H54 (cell line): ENCODE data around the gene TPD52L2.

ENCODE experiments used
- DNase-seq: peaks from one replicate; pipeline ENCODE4 v3.0.0; 2011; ENCODE audit warnings: low spot score, mixed read lengths; ENCODE audit not compliant: insufficient read length
- FAIRE-seq: peaks from 3 replicates; lab custom pipeline; 2011; peaks lifted over from hg19 to GRCh38; lab: Jason Lieb, UNC
- POLR2A ChIP-seq: IDR thresholded peaks from 2 replicates; pipeline ENCODE4 v1.6.1; 2011; ENCODE audit warnings: low read depth, mild to moderate bottlenecking, low read length

Gene TPD52L2

DNA sequence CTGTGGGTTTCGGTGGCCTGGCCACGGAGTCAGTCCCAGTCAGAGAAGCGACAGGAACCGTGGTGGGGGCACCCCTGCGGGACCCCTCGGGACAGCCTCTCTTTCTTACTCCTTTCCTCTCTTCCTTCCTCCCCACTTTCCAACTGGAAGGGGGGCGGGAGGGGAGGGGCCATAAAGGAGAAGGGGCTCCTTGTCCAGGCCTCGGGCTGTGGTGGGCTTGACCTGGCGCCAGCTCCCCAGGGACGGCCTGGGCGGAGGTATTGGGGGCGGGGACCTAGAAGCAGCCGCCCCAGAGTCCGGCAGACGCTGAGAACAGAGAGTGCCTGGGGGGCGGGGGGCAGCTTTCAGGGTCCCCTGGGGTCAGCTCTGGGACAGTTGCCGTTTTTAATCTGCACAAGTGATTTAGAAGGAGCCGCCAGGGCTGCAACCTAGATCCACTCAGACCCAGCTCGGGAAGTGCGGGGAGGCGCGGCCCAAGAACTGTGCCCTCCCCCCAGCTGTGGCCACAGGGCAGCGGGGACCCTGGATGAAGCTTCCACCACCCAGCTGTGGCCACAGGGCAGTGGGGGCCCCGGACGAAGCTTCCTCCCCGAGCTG lies 10.2 kb upstream of the TPD52L2 start:
- no peak for DNase-seq
- FAIRE-seq: no peak
- TF ChIP-seq POLR2A: no peak

GRCh38 chr20:63855363-63856097 lies 9.5 kb upstream of the TPD52L2 start:
- FAIRE-seq (no peak), DNase-seq (no peak)
- no peak; the same call in 1 of the 2 replicates for TF ChIP-seq POLR2A

DNA sequence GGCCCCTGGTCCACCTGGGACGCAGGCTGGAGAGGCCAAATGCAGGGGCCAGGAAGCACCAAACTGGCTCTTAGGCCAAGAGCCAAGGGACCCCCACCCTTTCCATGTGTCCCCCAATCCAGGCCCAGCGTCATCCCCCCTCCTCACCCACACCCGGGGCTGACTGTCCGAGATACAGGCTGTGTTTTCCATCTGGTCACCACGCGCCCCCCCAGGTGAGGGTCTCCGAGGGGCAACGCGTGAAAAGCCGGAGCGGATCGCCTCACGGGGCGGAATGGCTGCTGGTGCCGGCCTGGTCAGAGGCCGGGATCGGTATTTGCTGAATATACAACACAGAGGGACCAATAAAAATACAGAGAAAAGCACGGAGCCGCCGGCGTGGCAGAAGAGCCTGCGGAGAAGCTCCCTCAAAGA lies 9.0 kb upstream of the TPD52L2 start:
- FAIRE-seq (no peak), DNase-seq (no peak)
- no peak for TF ChIP-seq POLR2A

DNA sequence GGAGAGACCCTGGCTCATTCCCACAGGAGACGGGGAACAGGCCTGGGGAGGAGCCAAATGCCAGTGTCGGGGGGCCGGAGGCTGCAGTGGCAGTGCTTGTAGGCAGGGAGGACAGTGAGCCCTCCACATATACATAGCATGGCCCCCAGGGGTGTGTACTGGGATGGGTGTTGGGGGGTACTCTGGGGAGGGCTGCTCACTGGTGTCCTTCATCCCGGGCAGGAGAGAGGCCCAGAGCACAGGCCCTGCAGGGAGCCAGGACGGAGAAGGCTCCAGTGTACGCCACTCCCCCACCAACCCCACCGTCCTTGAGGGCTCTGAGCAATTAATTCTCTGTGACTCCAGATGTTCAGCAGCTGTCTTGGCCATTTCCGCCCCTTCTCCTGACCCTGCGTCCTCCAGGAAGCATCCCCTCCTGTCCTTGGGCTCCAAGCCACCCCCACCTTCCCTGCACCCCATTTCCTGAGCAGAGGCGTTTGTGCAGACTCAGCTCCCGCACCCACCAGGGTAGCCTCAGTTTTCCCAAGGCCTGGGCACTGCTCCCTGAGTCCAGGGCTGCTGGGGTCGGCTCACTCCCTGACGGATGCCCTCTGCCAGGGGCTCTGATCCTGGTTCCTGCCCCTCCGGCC lies 7.2 kb upstream of the TPD52L2 start:
- FAIRE-seq: no peak

DNA sequence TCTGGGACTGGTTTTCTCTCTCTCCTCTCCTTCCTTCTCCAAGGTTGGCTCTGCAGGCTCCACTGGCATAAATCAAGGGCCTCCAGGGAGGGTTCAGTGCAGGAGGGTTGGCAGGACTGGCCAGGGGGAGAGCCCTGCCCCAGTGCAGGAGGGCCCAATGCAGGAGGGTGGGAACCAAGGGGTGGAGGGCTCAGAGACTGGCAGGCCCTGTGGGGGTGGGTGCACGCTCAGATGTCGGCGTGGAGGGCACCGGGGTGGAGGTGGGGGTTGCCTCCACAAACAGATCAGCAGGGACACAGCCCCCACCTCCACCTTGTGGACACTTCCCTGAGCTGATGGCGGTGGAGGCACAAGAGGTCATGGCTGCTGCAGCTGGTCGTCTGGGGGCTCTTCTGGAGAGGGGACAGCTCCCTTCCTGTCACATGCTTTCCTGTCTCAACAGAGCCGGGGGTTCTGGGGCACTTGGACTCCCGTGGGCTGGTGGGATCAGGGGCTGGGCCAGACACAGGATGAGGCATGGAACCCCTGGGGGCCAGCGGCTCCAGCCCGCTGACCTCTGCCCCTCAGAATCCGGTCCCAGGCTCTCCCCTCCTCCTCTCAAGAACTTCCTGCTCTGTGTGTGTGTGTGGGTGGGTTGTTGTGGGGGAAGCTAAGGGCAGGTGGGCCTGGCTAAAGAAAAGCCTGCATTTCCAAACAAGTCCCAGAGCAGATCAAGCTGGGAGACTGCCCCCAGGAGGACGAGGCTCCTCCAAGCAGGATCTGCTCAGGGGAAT lies 6.5 kb upstream of the TPD52L2 start:
- TF ChIP-seq POLR2A: no peak
- no peak for FAIRE-seq
- DNase-seq: no peak

More for the DNA sequence above, 7.2 kb upstream of the TPD52L2 start:
- DNase-seq: no peak
- no peak for TF ChIP-seq POLR2A

- DNase-seq (no peak), FAIRE-seq (no peak)
- TF ChIP-seq POLR2A: no peak
Measured at GRCh38 chr20:63859166-63859699, 5.8 kb upstream of the TPD52L2 start.

GRCh38 chr20:63860325-63861051 lies 4.6 kb upstream of the TPD52L2 start:
- no peak for FAIRE-seq
- no peak for DNase-seq
- no peak for TF ChIP-seq POLR2A

GRCh38 chr20:63861365-63861934 lies 3.6 kb upstream of the TPD52L2 start, which contains the start of gene ABHD16B:
Gene ABHD16B (plus strand): TSS chr20:63861498. CDS start chr20:63861541, 43 bp downstream.
- no peak for TF ChIP-seq POLR2A
- FAIRE-seq: no peak

DNA sequence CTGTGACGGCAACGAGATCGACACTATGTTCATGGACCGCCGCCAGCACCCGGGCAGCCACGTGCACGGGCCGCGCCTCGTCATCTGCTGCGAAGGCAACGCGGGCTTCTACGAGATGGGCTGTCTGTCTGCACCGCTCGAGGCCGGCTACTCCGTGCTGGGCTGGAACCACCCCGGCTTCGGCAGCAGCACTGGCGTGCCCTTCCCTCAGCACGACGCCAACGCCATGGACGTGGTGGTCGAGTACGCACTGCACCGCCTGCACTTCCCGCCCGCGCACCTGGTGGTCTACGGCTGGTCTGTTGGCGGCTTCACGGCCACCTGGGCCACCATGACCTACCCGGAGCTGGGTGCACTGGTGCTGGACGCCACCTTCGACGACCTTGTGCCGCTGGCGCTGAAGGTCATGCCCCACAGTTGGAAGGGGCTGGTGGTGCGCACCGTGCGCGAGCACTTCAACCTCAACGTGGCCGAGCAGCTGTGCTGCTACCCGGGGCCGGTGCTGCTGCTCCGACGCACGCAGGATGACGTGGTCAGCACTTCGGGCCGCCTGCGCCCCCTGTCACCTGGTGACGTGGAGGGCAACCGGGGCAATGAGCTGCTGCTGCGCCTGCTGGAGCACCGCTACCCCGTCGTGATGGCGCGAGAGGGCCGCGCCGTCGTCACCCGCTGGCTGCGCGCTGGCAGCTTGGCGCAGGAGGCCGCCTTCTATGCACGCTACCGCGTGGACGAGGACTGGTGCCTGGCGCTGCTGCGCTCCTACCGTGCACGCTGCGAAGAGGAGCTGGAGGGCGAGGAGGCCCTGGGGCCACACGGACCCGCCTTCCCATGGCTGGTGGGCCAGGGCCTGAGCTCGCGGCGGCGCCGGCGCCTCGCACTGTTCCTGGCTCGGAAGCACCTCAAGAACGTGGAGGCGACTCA lies 2.8 kb upstream of the TPD52L2 start:
- no peak for DNase-seq
- no peak for TF ChIP-seq POLR2A

More at GRCh38 chr20:63861365-63861934, 3.6 kb upstream of the TPD52L2 start, which contains the start of gene ABHD16B:
- DNase-seq: no peak

DNA sequence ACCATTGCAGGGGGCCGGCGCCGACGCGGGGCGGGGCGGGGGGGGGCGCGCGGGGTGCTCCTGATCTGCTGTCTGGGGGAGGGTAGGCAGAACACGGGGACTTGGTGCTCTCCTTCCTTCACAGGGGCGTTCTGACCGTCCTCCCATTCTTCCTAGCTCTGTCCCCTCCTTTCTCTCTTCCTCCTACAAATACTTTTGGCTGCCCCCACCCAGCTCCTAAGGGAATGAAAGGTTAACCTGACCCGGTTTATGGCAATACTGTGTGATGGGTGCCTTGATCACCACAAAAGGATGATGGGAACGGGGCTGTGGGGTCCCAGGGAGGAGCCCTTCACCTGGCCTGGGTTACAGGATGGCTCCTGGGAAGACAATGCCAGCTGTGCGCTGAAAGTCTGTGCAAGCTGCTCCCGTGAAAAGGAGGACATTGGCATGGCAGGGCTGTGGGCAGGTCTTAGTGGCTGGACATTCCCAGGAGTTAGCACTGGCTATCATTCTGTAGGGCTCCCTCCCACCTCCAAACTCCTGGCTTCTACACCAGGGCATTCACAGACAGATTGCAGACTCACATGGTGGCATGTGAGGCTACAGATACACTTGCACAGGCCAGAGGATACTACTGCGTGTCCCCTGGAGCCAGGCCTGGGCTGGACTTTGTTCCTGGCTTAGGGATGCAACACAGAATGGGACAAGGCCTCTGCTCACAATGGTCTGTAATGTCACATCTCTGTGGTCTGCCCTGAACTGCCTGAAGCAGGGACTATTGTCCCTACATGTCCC lies 1.9 kb upstream of the TPD52L2 start:
- no peak for FAIRE-seq
- DNase-seq: no peak
- TF ChIP-seq POLR2A: no peak

More for the DNA sequence above, 2.8 kb upstream of the TPD52L2 start:
- no peak for FAIRE-seq
